ENCODE measurements around the gene ZNF549. TPM values are rescaled to one million over a fixed set of nuclear protein-coding genes. Genes with fewer than 3 reads are reported as not detected.
"Not testable (repeated sequence)": the region's sequence is repeated elsewhere in the genome, so short reads cannot be mapped to it uniquely, and the experiment has no call there.

The ZNF549 gene
- 6.4 and 7.1 TPM in 2 replicates for total RNA-seq (2022)
- percentile 63 among the genes with signal in this experiment for Bru-seq, nascent RNA
- BruChase-seq, experiment 1, labeled RNA remaining after a 6-hour chase: percentile 62 among the genes with signal in this experiment
- percentile 65 among the genes with signal in this experiment for BruChase-seq, experiment 2, labeled RNA remaining after a 2-hour chase
- long read RNA-seq, full-length matches to known transcripts: 4 of 12 reads
- long read RNA-seq, partial matches to known transcripts: 0 of 12 reads
- long read RNA-seq, other reads (novel, unspliced or antisense): 8 of 12 reads

DNA sequence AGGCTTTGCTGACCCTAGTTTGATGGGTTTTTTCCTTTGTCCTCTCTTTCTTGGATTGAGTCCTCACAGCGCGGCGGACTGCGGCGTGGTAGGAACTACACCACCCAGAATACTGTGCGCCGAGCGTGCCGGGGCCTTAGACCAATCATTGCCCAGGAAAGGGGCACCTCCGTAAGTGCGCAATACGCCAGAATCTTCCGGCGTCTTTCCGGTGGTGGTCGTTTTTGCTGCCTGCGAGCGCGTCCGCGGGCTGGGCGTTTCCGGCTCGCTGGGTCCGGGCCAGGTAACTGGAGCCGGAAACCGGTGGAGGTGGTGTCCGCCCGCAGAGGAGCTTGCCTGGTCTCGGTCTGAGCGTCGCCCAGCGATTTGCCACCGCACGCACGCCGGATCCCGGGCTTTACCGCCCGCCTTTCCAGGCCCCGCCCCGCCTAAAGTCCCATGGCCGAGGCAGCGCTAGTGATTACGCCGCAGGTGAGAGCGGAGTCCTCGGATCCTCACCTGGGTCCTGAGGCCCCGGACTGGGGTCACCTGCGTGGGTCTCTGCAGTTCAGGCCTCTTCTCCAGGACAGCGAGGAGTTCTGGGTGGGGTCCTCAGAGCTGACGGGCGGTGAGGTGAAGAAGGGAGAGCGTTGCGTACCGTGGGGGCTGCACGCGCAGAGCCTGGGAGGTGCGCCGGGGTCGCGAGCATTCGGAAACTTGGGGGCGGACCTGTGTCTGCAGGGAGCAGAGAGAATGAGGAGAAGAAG is at the start of gene ZNF549:
TSS of gene ZNF549 (plus strand) at position 221 of the 746 bp plus-strand sequence. CDS start at position 439, 218 bp downstream.
- Mint-ChIP-seq H3K27ac (ENCODE audit: unreplicated experiment) (peak within 1 kb of the TSS; percentile 35), H3K4me3 (ENCODE audit: low read depth, unreplicated experiment) (peak within 1 kb of the TSS; percentile 82), H3K36me3 (ENCODE audit: insufficient read depth, unreplicated experiment) (peaks cover 16% of the 10 kb centered on the region), H3K27me3 (ENCODE audit: unreplicated experiment) (no peaks in the 10 kb centered on the region), H3K9me3 (ENCODE audit: low read depth, unreplicated experiment) (peaks cover 23% of the 10 kb centered on the region), H3K4me1 (ENCODE audit: low read depth, unreplicated experiment) (peaks cover 10% of the 10 kb centered on the region)
- intact Hi-C loops (cut with micrococcal nuclease; ENCODE audit: unreplicated experiment): no loop called here
- no peak for TF ChIP-seq CTCF (IDR thresholded peaks at IDR 0.05; ENCODE audit: unreplicated experiment)
- CTCF ChIA-PET: interaction anchor here (0.5 to 0.6 kb wide), 3 partner anchors 142 to 659 kb away, joined by 3 to 4 read pairs (median 4); no protein-coding TSS in a partner anchor
- TSS peak; percentile 30 for BruUV-seq (replicated peaks)
- DNase-seq: peak; percentile 92

DNA sequence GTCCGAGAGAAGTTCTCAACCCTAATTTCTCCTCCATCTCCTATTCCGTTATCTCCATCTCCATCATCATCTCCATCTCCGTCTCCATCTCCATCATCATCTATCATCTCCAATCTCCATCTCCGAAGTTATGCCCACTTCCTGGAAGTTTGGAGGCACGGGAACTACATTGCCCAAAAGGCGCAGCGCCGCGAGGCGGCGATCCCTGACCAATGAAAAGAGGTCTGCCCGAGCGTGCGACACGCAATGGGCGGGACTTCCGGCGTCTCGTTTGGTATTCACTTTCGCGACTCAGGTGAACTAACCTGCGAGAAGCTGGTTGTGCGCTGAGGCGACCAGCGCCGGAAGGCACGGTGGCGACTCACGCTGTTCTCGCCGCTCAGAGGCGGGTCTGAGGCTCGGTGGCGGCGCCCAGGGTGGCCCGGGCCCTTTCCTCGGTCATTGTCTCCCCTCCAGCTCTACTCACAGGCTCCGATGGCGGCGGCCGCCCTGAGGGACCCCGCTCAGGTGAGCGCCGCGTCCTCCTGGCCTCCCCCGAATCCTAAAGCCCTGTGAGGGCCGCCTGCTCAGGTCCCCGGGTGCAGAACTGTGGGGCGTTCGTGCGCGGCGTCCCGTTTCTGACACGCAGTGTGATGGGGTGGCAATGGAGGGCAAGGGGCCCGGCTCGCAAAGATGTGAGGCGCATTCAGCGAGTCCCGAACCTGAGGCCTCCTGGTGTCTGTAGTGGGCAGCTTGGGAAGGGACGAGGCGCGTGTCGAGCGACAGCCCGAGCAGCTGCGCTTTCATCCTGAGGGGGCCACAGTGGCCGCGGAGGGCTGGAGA is 39.5 kb upstream of the ZNF549 start, which contains the start of gene ZNF419:
TSS of gene ZNF419 (plus strand) at position 274 of the 822 bp plus-strand sequence. CDS start at position 475, 201 bp downstream.
- intact Hi-C loops (cut with micrococcal nuclease; ENCODE audit: unreplicated experiment); H3K4me1 Mint-ChIP-seq (ENCODE audit: low read depth, unreplicated experiment); H3K27me3 Mint-ChIP-seq (ENCODE audit: unreplicated experiment); BruUV-seq (replicated peaks): not testable (repeated sequence)
- H3K27ac Mint-ChIP-seq (ENCODE audit: unreplicated experiment): peak within 1 kb of the TSS; percentile 37
- CTCF ChIA-PET: interaction anchor here (0.7 kb wide), 1 partner anchor 194 kb away, joined by 3 read pairs; the partner anchor contains the start of gene ZNF551
- peak within 1 kb of the TSS; percentile 68 for H3K4me3 Mint-ChIP-seq (ENCODE audit: low read depth, unreplicated experiment)
- DNase-seq: peak; percentile 97
- peaks cover 28% of the 10 kb centered on the region for H3K36me3 Mint-ChIP-seq (ENCODE audit: insufficient read depth, unreplicated experiment)
- peaks cover 19% of the 10 kb centered on the region for H3K9me3 Mint-ChIP-seq (ENCODE audit: low read depth, unreplicated experiment)

DNA sequence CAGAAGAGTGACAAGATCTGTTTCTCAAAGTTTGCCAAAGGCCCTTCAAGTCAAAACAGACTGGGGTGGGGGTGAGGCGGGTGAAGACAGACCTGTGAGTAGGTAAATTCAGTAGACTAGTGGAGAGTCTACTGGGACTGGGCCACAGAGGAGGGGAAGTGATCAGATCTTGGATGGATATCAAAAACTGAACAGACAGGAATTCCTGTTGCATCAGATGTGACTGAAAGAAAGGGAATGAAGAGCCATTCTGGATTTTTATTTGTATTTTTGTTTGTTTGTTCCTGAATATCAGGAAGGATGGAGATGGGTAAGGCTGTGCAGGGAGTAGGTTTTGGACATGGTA is 38.9 kb upstream of the ZNF549 start:
- intact Hi-C loops (cut with micrococcal nuclease; ENCODE audit: unreplicated experiment); H3K27me3 Mint-ChIP-seq (ENCODE audit: unreplicated experiment); CTCF ChIA-PET; DNase-seq; H3K4me1 Mint-ChIP-seq (ENCODE audit: low read depth, unreplicated experiment): not testable (repeated sequence)
- TSS peak; percentile 25 for BruUV-seq (replicated peaks)
- peak overlapping the region; percentile 27 for H3K27ac Mint-ChIP-seq (ENCODE audit: unreplicated experiment)
- peaks cover 31% of the 10 kb centered on the region for H3K36me3 Mint-ChIP-seq (ENCODE audit: insufficient read depth, unreplicated experiment)
- peak overlapping the region; percentile 68 for H3K4me3 Mint-ChIP-seq (ENCODE audit: low read depth, unreplicated experiment)
- H3K9me3 Mint-ChIP-seq (ENCODE audit: low read depth, unreplicated experiment): peaks cover 23% of the 10 kb centered on the region

GRCh38 chr19:57499332-57499679 is 27.9 kb upstream of the ZNF549 start:
- intact Hi-C loops (cut with micrococcal nuclease; ENCODE audit: unreplicated experiment); H3K27me3 Mint-ChIP-seq (ENCODE audit: unreplicated experiment); DNase-seq; CTCF ChIA-PET; BruUV-seq (replicated peaks): not testable (repeated sequence)
- H3K4me1 Mint-ChIP-seq (ENCODE audit: low read depth, unreplicated experiment): peaks cover 18% of the 10 kb centered on the region
- peaks cover 31% of the 10 kb centered on the region for H3K36me3 Mint-ChIP-seq (ENCODE audit: insufficient read depth, unreplicated experiment)
- H3K9me3 Mint-ChIP-seq (ENCODE audit: low read depth, unreplicated experiment): peaks cover 27% of the 10 kb centered on the region
- peak overlapping the region; percentile 17 for H3K27ac Mint-ChIP-seq (ENCODE audit: unreplicated experiment)
- H3K4me3 Mint-ChIP-seq (ENCODE audit: low read depth, unreplicated experiment): peak overlapping the region; percentile 58

GRCh38 chr19:57499680-57500395 is 27.3 kb upstream of the ZNF549 start, which contains the start of gene ZNF773:
Gene ZNF773 (plus strand): TSS chr19:57499938. CDS start chr19:57500081, 143 bp downstream.
- H3K27me3 Mint-ChIP-seq (ENCODE audit: unreplicated experiment); BruUV-seq (replicated peaks); CTCF ChIA-PET; intact Hi-C loops (cut with micrococcal nuclease; ENCODE audit: unreplicated experiment): not testable (repeated sequence)
- H3K4me1 Mint-ChIP-seq (ENCODE audit: low read depth, unreplicated experiment): peaks cover 18% of the 10 kb centered on the region
- DNase-seq: peak; percentile 97
- H3K9me3 Mint-ChIP-seq (ENCODE audit: low read depth, unreplicated experiment): peaks cover 27% of the 10 kb centered on the region
- peaks cover 26% of the 10 kb centered on the region for H3K36me3 Mint-ChIP-seq (ENCODE audit: insufficient read depth, unreplicated experiment)
- peak within 1 kb of the TSS; percentile 58 for H3K4me3 Mint-ChIP-seq (ENCODE audit: low read depth, unreplicated experiment)
- H3K27ac Mint-ChIP-seq (ENCODE audit: unreplicated experiment): peak within 1 kb of the TSS; percentile 50

DNA sequence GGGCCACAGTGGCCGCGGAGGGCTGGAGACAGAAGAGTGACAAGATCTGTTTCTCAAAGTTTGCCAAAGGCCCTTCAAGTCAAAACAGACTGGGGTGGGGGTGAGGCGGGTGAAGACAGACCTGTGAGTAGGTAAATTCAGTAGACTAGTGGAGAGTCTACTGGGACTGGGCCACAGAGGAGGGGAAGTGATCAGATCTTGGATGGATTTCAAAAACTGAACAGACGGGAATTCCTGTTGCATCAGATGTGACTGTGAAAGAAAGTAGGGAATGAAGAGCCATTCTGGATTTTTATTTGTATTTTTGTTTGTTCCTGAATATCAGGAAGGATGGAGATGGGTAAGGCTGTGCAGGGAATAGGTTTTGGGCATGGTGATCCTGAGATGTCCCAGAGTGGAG is 26.8 kb upstream of the ZNF549 start:
- BruUV-seq (replicated peaks); H3K27me3 Mint-ChIP-seq (ENCODE audit: unreplicated experiment); CTCF ChIA-PET; DNase-seq; intact Hi-C loops (cut with micrococcal nuclease; ENCODE audit: unreplicated experiment): not testable (repeated sequence)
- peak overlapping the region; percentile 50 for H3K27ac Mint-ChIP-seq (ENCODE audit: unreplicated experiment)
- peak overlapping the region; percentile 58 for H3K4me3 Mint-ChIP-seq (ENCODE audit: low read depth, unreplicated experiment)
- H3K36me3 Mint-ChIP-seq (ENCODE audit: insufficient read depth, unreplicated experiment): peaks cover 27% of the 10 kb centered on the region
- H3K9me3 Mint-ChIP-seq (ENCODE audit: low read depth, unreplicated experiment): peaks cover 29% of the 10 kb centered on the region
- peaks cover 18% of the 10 kb centered on the region for H3K4me1 Mint-ChIP-seq (ENCODE audit: low read depth, unreplicated experiment)

Data from Calu3 (cell line).